SK-N-SH (cell line): ENCODE measurements around the gene SLC5A1.

Experiments
- CTCF ChIP-seq: fragments of 200-600 bp; sonication (generic); IDR thresholded peaks from 2 replicates; pipeline ENCODE4 v1.6.1; 2017; ENCODE audit warnings: antibody characterized with exemption, mild to moderate bottlenecking, moderate library complexity
- ELF1 ChIP-seq: IDR thresholded peaks from 2 replicates; pipeline ENCODE4 v1.4.0; 2012
- EP300 ChIP-seq, 2 experiments: IDR thresholded peaks; 2 replicates each; pipeline versions ENCODE4 v1.4.0 to v1.6.1; 2012; ENCODE audit warnings: borderline replicate concordance in 1 of 2, low read depth in 1 of 2, low read length in 1 of 2
- GABPA ChIP-seq: IDR thresholded peaks from 2 replicates; pipeline ENCODE4 v1.4.0; 2012; ENCODE audit warnings: low read depth, mild to moderate bottlenecking
- JUND ChIP-seq: IDR thresholded peaks from 2 replicates; pipeline ENCODE4 v1.4.0; 2012
- MEF2A ChIP-seq: IDR thresholded peaks from 2 replicates; pipeline ENCODE4 v1.4.0; 2012; ENCODE audit warnings: low read depth, borderline replicate concordance
- POLR2AphosphoS5 ChIP-seq: IDR thresholded peaks from 2 replicates; pipeline ENCODE4 v1.6.1; 2012; ENCODE audit warnings: low read depth, low read length
- TF ChIP-seq, protein P1 (sequence below): IDR thresholded peaks from 2 replicates; pipeline ENCODE4 v1.6.1; 2012; ENCODE audit warnings: mild to moderate bottlenecking, low read depth, low read length, moderate library complexity

DNA sequence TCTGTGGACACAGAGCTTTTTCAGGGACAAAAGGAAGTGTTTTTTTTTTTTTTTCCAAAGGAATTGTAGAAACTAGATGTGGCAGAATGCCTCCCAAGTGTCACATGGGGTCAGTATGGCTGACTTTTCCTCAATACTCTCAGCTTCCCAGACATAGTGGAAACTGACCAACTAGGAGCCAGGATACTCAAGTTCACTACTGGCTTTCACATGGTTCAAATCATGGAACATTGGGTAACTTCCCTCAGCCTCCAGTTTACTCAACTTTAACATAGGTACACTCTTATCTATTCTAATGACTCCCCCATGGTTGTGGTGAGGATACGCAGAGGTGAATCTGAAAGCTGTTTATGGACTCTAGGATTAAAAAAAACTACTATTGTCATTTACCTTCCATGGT is 1.4 kb downstream of the SLC5A1 start:
- TF ChIP-seq POLR2AphosphoS5 (no peak), ELF1 (no peak), MEF2A (no peak), GABPA (no peak), CTCF (no peak), JUND (no peak), EP300 (IDR thresholded peaks at IDR 0.05; ENCODE audit: borderline replicate concordance in 1 of 2, low read depth in 1 of 2, low read length in 1 of 2) (no peak)
- TF ChIP-seq, protein P1, sequence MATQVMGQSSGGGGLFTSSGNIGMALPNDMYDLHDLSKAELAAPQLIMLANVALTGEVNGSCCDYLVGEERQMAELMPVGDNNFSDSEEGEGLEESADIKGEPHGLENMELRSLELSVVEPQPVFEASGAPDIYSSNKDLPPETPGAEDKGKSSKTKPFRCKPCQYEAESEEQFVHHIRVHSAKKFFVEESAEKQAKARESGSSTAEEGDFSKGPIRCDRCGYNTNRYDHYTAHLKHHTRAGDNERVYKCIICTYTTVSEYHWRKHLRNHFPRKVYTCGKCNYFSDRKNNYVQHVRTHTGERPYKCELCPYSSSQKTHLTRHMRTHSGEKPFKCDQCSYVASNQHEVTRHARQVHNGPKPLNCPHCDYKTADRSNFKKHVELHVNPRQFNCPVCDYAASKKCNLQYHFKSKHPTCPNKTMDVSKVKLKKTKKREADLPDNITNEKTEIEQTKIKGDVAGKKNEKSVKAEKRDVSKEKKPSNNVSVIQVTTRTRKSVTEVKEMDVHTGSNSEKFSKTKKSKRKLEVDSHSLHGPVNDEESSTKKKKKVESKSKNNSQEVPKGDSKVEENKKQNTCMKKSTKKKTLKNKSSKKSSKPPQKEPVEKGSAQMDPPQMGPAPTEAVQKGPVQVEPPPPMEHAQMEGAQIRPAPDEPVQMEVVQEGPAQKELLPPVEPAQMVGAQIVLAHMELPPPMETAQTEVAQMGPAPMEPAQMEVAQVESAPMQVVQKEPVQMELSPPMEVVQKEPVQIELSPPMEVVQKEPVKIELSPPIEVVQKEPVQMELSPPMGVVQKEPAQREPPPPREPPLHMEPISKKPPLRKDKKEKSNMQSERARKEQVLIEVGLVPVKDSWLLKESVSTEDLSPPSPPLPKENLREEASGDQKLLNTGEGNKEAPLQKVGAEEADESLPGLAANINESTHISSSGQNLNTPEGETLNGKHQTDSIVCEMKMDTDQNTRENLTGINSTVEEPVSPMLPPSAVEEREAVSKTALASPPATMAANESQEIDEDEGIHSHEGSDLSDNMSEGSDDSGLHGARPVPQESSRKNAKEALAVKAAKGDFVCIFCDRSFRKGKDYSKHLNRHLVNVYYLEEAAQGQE, result no peak
